Activated T-helper 17 cell treated with anti-CD3 and anti-CD28 coated beads, Interleukin-2, amount 50 U/mL, for 72 hours (primary cell): ENCODE measurements around the gene MRE11. TPM values are rescaled to one million over a fixed set of nuclear protein-coding genes. Genes with fewer than 3 reads are reported as not detected.
"Not testable (repeated sequence)": the region's sequence is repeated elsewhere in the genome, so short reads cannot be mapped to it uniquely, and the experiment has no call there.

ENCODE experiments used
- ATAC-seq: fragments of 150-1000 bp; cut with Tn5 transposase; replicated peaks from 2 replicates; pipeline ENCODE4 v1.10.0; 2021; ENCODE audit warnings: mild to moderate bottlenecking, moderate library complexity
- H3K27ac Mint-ChIP-seq: one replicate; pipeline ENCODE4 v1.8.0; 2022; ENCODE audit warnings: mixed read lengths
- H3K27me3 Mint-ChIP-seq: one replicate; pipeline ENCODE4 v1.8.0; 2022; ENCODE audit warnings: mixed read lengths
- H3K36me3 Mint-ChIP-seq: one replicate; pipeline ENCODE4 v1.8.0; 2022; ENCODE audit warnings: low read depth, mild to moderate bottlenecking, mixed read lengths
- H3K4me1 Mint-ChIP-seq: one replicate; pipeline ENCODE4 v1.8.0; 2022; ENCODE audit warnings: mixed read lengths
- H3K4me3 Mint-ChIP-seq: one replicate; pipeline ENCODE4 v1.8.0; 2022; ENCODE audit warnings: mild to moderate bottlenecking, mixed read lengths
- H3K9me3 Mint-ChIP-seq: one replicate; pipeline ENCODE4 v1.8.0; 2022; ENCODE audit warnings: mixed read lengths
- total RNA-seq, 2 donors: library from RNA; stranded (reverse); gene quantifications; one replicate each; pipeline ENCODE4 v1.2.3, GENCODE V29; 2022

Gene MRE11
- total RNA-seq, 2 donors from 2014 or later = 51.1 to 51.9 TPM

GRCh38 chr11:94370576-94370975, 123.1 kb downstream of the MRE11 start:
- H3K9me3 Mint-ChIP-seq = peaks cover 11% of the 10 kb centered on the region
- ATAC-seq, H3K4me1 Mint-ChIP-seq, H3K4me3 Mint-ChIP-seq, H3K36me3 Mint-ChIP-seq, H3K27me3 Mint-ChIP-seq, H3K27ac Mint-ChIP-seq: not testable (repeated sequence)

Other genes starting within 250 kb of the MRE11 start
- not detected for gene IZUMO1R, start 189.3 kb downstream of the MRE11 start, total RNA-seq
- gene GPR83, start 92.4 kb downstream of the MRE11 start, total RNA-seq = under 1 TPM; 0.11 to 0.30 TPM
- gene ANKRD49, start 140 bp upstream of the MRE11 start, total RNA-seq = 10 to 100 TPM; 15.3 to 26.7 TPM
- gene C11orf97, start 18.6 kb upstream of the MRE11 start, total RNA-seq = not detected
- gene FUT4, start 50.1 kb upstream of the MRE11 start, total RNA-seq = 1 to 10 TPM; 3.9 to 5.4 TPM
- gene PIWIL4, start 73.5 kb upstream of the MRE11 start, total RNA-seq = 1 to 10 TPM in 1 of 2 donors, under 1 TPM in 1; 0.48 to 1.1 TPM